GM18505 (cell line): Measurements from ENCODE around the gene DPYD.

ENCODE experiments used
- ATAC-seq: cut with Tn5 transposase; IDR thresholded peaks from one replicate; pipeline ENCODE4 v1.9.1; 2021; ENCODE audit not compliant: unreplicated experiment
- POLR2A ChIP-seq: IDR thresholded peaks from 4 replicates; pipeline ENCODE4 v1.6.1; 2011; ENCODE audit warnings: borderline replicate concordance; ENCODE audit not compliant: insufficient read depth, insufficient read length; ENCODE audit errors: extremely low read depth

The DPYD gene

GRCh38 chr1:97567000-97567749, 353.7 kb downstream of the DPYD start:
- no peak for ATAC-seq
- TF ChIP-seq POLR2A, result no peak

GRCh38 chr1:97565886-97566285, 354.9 kb downstream of the DPYD start:
- no peak for TF ChIP-seq POLR2A

GRCh38 chr1:97563926-97564325, 356.9 kb downstream of the DPYD start:
- no peak for TF ChIP-seq POLR2A

More at GRCh38 chr1:97565886-97566285, 354.9 kb downstream of the DPYD start:
- ATAC-seq, result no peak

DNA sequence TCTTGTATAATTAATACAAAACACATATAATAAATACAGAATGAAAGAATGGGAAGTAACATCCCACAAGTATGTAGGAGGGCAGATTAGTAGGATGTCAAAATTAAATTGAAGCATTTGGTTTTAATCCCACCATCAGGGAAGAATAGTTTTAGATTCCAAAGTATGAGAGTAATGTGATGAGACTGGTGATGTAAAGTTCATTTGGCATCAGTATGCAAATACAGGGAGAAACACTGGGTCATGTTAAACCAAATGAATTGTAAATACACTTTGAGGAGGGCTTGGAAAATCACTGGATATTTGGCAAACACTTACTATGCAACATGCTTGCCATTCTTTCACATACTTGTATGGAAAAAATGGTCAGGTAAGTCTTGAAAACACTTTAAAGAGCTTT, 358.8 kb downstream of the DPYD start:
- TF ChIP-seq POLR2A, result no peak
- no peak for ATAC-seq

More at GRCh38 chr1:97563926-97564325, 356.9 kb downstream of the DPYD start:
- ATAC-seq, result no peak

GRCh38 chr1:97560714-97561113, 360.1 kb downstream of the DPYD start:
- TF ChIP-seq POLR2A, result no peak
- no peak for ATAC-seq

DNA sequence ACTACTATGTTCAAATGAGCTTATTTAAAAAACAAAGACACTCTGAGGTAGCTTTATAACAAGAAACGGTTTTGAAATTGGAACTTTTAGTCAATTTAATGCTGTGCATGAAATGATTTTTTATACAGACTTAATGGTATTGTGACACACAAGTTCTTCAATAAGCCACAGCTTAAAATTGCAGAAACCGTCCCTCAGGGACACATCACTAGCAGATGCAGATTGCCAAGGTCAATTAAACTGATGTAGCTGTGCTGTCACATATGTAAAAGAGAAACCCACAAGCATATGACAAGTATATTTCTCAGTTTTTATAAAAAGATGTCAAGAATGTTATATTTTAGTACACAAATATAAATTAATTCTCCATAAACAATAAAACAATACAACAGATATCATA, 366.9 kb downstream of the DPYD start:
- no peak for TF ChIP-seq POLR2A
- no peak for ATAC-seq

GRCh38 chr1:97551113-97551512, 369.7 kb downstream of the DPYD start:
- no peak for ATAC-seq
- TF ChIP-seq POLR2A, result no peak

GRCh38 chr1:97545446-97545845, 375.4 kb downstream of the DPYD start:
- TF ChIP-seq POLR2A, result no peak
- no peak for ATAC-seq

- TF ChIP-seq POLR2A, result no peak
Measured at GRCh38 chr1:97540346-97540888, 380.4 kb downstream of the DPYD start.

GRCh38 chr1:97538113-97538512, 382.7 kb downstream of the DPYD start:
- ATAC-seq, result no peak
- no peak for TF ChIP-seq POLR2A

More at GRCh38 chr1:97540346-97540888, 380.4 kb downstream of the DPYD start:
- ATAC-seq, result no peak

DNA sequence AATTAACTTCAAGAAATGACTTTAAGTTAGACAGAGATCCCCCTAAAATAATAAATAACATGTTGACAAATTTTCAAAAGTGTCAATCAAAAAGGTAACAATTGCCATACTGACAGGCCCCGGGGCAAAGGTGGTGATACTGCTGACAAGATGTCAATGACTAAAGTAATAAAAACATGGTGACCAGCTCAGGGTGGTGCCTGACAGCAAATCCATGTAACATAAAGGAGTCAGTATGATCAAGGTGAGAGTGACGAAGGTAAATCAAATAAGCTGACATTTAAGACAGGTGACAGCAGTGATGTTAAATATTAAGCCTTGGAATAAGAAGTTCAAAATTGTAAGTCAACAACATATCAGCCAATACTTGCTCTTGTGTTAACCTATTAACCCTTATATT, 387.5 kb downstream of the DPYD start:
- ATAC-seq, result no peak
- no peak for TF ChIP-seq POLR2A

DNA sequence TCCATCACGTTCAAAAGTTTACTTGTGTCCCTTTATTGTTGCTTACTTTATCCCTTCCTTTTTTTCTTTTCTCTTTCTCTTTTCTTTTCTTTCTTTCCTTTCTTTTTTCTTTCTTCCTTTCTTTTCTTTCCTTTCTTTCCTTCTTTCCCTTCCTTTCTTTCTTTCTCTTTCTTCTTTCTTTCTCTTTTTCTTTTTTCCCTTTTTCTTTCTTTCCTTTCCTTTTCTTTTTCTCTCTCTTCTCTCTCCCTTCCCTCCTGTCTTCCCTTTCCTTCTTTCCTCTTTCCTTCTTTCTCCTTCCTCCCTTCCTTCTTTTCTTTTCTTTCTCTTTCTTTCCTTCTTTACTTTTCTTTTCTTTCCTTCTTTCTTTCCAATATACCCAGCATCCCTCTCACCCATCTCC, 391.2 kb downstream of the DPYD start:
- TF ChIP-seq POLR2A, result no peak
- no peak for ATAC-seq

DNA sequence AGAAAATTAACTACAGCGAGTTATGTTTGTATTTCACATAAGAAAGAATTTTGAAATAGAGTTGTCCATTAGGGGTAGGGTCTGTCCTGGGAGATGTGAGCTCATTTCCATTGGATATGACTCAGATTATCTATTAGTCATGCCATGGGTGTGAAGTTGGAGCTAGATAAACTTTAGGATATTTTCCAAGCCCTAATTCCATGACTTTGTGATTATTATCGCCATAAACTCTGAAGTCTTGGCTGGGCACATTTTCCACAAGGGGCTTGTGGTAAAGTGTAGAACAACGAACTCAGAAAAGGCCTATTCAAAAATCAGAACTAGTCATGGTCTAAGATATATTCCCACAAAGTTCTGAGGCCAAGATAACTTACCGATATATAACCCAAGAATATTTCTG, 396.6 kb downstream of the DPYD start:
- no peak for TF ChIP-seq POLR2A
- ATAC-seq, result no peak

DNA sequence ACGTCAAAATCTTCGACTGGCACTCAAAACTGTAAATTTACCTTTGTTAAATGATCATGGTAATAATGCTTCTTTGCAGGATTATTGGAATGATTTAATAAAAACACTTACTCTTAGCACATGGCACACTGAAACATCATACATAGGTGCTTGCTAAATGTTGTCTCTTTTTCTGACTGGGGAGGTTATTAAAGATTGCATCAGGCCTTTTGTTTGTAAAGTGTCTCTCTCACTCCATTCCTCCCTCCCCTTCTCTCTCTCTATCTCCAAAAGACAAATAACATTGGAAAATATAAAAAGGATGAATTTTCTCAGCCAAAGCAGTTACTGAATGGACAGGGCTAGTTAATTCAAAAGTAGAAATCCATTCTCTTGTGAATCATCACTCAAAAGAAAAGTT, 404.2 kb downstream of the DPYD start:
- ATAC-seq, result no peak
- no peak for TF ChIP-seq POLR2A
